HL-60/S4 treated with retinoic acid at 250 ng/mL for 4 days and 3 days (cell line): ENCODE results near the gene PPP6R2.

Source experiments
- in situ Hi-C: fragments of 300-500 bp; cut with MboI; formaldehyde crosslinking; loops from 2 replicates; pipeline ENCODE4 v1.7.0; 2022; ENCODE audit warnings: low sequenced_read_pairs

PPP6R2 gene

GRCh38 chr22:50482107-50483074, 139.3 kb downstream of the PPP6R2 start:
- in situ Hi-C loops: no loop called here

GRCh38 chr22:50483106-50483505, 140.0 kb downstream of the PPP6R2 start:
- in situ Hi-C loops: no loop called here

- in situ Hi-C loops: no loop called here
Measured at GRCh38 chr22:50483556-50483955, 140.4 kb downstream of the PPP6R2 start.

DNA sequence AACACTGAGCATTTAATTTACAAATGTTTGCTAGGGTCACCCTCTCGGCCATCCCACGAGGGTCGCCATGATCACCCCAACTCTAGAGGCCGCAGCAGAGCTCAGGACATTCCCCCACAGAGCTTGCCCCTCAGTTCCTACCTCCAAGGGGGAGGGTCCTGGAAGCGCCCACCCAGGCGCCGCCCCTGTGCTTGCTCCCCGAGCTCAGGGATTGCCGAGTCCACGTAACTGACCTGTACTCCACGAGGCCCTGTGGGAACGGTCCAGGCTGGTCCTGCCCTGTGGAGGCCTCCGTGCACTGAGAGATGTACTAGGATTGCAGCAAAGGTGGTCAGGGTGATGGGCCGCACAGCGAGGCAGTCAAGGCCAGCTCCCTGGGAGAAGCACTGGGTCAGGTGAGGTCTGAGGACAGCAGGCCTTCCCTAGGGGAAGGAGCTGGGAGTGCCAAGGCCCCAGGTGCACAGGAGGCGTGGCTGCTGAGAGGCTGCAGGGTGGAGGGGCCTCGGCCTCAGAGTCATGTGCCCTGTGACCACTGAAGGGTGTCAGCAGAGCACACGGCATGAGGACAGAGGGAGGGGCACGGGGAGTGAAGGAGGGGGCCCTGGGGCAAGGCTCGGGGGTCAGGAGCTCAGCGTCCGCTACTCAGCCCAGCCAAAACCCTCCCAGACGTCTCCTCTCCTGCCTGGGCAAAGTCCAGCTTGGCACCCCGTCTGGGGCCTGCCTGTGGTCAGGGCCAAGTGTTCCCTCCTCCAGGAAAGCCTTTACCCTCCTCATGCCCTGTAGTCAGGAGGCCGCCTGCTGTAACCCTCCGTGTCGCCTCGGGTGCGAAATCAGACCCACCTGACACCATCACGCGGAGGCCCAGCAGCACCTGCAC, 141.1 kb downstream of the PPP6R2 start:
- in situ Hi-C loops: no loop called here

DNA sequence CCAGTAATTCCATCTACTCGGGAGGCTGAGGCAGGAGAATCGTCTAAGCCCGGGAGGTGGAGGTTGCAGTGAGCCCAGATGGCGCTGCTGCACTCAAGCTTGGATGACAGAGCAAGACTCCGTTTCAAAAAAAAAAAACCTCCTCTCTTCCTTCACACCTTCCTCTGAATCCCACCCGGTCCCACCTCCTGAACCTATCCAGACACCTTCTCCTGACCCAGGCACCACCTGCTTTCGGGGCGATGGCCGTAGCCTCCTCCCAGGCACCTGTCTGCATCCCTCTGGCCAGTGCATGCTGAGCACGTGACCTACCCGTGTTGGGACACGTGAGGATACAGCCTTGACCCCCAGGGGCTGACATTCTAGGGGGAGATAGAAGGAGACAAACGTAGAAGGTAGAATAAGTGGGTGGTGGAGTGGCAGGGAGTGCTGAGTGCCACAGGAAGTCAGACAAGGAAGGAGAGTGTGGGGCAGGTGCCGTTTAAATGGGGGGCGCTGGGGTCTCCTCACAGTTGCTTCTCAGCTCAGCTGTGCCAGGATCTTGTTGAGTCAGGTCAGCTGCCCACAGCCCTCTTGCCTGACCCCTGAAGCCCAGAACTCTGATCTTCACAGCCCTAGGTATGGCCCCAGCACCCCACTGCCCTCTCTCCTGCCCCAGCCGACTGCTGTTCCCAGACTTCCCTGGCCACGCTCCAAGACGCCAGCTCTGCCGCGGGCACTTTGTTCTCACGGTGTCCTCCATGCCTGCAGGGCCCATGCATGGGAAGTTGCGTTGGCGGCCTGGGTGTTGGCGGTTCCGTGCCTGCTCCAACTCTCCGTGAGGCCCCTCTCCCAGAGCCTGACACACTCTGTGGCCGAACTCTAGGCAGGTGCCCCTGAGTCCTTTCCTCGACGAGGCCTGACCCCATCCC, 142.3 kb downstream of the PPP6R2 start:
- in situ Hi-C loops: no loop called here

DNA sequence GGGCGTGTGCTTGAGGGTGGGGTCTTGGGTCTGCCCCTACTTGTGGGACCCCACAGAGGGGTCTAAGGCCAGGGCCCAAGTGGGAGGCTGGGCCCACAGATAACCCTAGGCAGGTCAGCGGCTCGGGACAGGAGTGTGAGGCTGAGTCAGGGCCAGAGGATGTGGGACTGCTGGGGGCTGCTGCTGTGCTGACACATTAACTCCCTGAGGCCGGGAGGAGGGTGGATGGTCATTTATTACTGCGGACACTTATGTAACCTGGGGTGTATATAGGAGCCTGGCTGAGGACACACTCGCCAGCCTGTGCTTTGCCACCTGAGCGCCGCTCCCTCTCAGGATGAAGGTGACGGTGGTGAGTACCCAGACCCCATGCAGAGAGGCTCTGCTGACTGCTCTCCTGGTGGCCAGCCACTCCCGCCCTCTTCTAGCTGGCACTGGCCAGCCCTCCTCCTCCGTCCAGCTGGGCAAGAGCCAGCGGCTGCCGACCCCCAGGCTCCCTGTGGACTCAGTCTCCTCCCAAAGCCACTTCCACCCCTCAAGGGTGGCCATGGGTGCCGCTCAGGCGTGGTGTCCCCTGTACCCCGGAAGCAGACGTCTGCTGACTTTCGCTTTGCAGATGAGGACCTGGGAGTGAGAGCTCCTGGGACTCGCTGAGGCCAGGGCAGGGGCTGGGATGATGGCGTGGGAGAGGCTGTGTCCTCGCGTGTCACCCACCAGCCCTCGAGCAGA, 143.6 kb downstream of the PPP6R2 start, which contains the start of gene MIOX:
TSS of gene MIOX (plus strand) at position 299 of the 729 bp plus-strand sequence. CDS start at position 338, 39 bp downstream.
- in situ Hi-C loops: no loop called here

- in situ Hi-C loops: no loop called here
Measured at GRCh38 chr22:50487290-50488005, 144.3 kb downstream of the PPP6R2 start.

- in situ Hi-C loops: no loop called here
Measured at GRCh38 chr22:50488006-50488677, 145.0 kb downstream of the PPP6R2 start.

GRCh38 chr22:50488886-50489285, 145.8 kb downstream of the PPP6R2 start:
- in situ Hi-C loops: no loop called here

- in situ Hi-C loops: loop anchor here (10.0 kb wide), 1 partner anchor 235 kb away; the partner anchor contains the start of gene HDAC10
Measured at GRCh38 chr22:50489363-50490243, 146.5 kb downstream of the PPP6R2 start.

- in situ Hi-C loops: loop anchor here (10.0 kb wide), 1 partner anchor 236 kb away; the partner anchor contains the start of gene HDAC10
Measured at GRCh38 chr22:50490531-50491308, 147.6 kb downstream of the PPP6R2 start.
